ENCODE data around the gene AHCYL2. TPM values are rescaled to one million over a fixed set of nuclear protein-coding genes. Genes with fewer than 3 reads are reported as not detected.

Gene AHCYL2
- total RNA-seq, 2 donors from 2014 or later: 262 to 397 TPM

- no peaks in the 10 kb centered on the region for H3K4me1 ChIP-seq
- H3K9ac ChIP-seq (ENCODE audit: low read depth in 2 of 2, low read length in 2 of 2): no peak overlapping the region
- H3K4me3 ChIP-seq: no peak overlapping the region
- H3K27me3 ChIP-seq: no peaks in the 10 kb centered on the region
- no peaks in the 10 kb centered on the region for H3K36me3 ChIP-seq
- intact Hi-C loops (cut with DNase I): loop anchor here (5.0 kb wide), 1 partner anchor 52 kb away; no protein-coding TSS in a partner anchor
- no peaks in the 10 kb centered on the region for H3K9me3 ChIP-seq
- H3K27ac ChIP-seq: no peak overlapping the region
- TF ChIP-seq CTCF (IDR thresholded peaks at IDR 0.05): no peak
- no peak for DNase-seq
These were observed 49.1 kb downstream of the AHCYL2 start for GRCh38 chr7:129273936-129274335.

- Histone ChIP-seq H3K27me3 (no peaks in the 10 kb centered on the region), H3K4me1 (no peaks in the 10 kb centered on the region), H3K9ac (ENCODE audit: low read depth in 2 of 2, low read length in 2 of 2) (no peak overlapping the region), H3K4me3 (no peak overlapping the region), H3K36me3 (no peaks in the 10 kb centered on the region), H3K27ac (no peak overlapping the region), H3K9me3 (no peaks in the 10 kb centered on the region)
- intact Hi-C loops (cut with DNase I): no loop called here
- no peak for TF ChIP-seq CTCF (IDR thresholded peaks at IDR 0.05)
- DNase-seq: no peak
These were observed 52.8 kb downstream of the AHCYL2 start for GRCh38 chr7:129277629-129278028.

GRCh38 chr7:129278688-129279087 lies 53.9 kb downstream of the AHCYL2 start:
- no peak for TF ChIP-seq CTCF (IDR thresholded peaks at IDR 0.05)
- no peaks in the 10 kb centered on the region for H3K36me3 ChIP-seq
- intact Hi-C loops (cut with DNase I): no loop called here
- H3K4me3 ChIP-seq: no peak overlapping the region
- DNase-seq: no peak
- no peak overlapping the region for H3K27ac ChIP-seq
- H3K4me1 ChIP-seq: no peaks in the 10 kb centered on the region
- H3K9ac ChIP-seq (ENCODE audit: low read depth in 2 of 2, low read length in 2 of 2): no peak overlapping the region
- H3K27me3 ChIP-seq: no peaks in the 10 kb centered on the region
- no peaks in the 10 kb centered on the region for H3K9me3 ChIP-seq

GRCh38 chr7:129279757-129280156 lies 54.9 kb downstream of the AHCYL2 start:
- no peaks in the 10 kb centered on the region for H3K9me3 ChIP-seq
- no peak for DNase-seq
- intact Hi-C loops (cut with DNase I): no loop called here
- no peak for TF ChIP-seq CTCF (IDR thresholded peaks at IDR 0.05)
- no peaks in the 10 kb centered on the region for H3K36me3 ChIP-seq
- H3K4me3 ChIP-seq: no peak overlapping the region
- H3K27me3 ChIP-seq: no peaks in the 10 kb centered on the region
- H3K27ac ChIP-seq: no peak overlapping the region
- no peak overlapping the region for H3K9ac ChIP-seq (ENCODE audit: low read depth in 2 of 2, low read length in 2 of 2)
- no peaks in the 10 kb centered on the region for H3K4me1 ChIP-seq

- intact Hi-C loops (cut with DNase I): no loop called here
- no peak for DNase-seq
- no peaks in the 10 kb centered on the region for H3K9me3 ChIP-seq
- no peak for TF ChIP-seq CTCF (IDR thresholded peaks at IDR 0.05)
- no peak overlapping the region for H3K27ac ChIP-seq
- H3K9ac ChIP-seq (ENCODE audit: low read depth in 2 of 2, low read length in 2 of 2): no peak overlapping the region
- no peaks in the 10 kb centered on the region for H3K27me3 ChIP-seq
- H3K36me3 ChIP-seq: no peaks in the 10 kb centered on the region
- no peak overlapping the region for H3K4me3 ChIP-seq
- no peaks in the 10 kb centered on the region for H3K4me1 ChIP-seq
These were observed 56.3 kb downstream of the AHCYL2 start for GRCh38 chr7:129281163-129281562.

- intact Hi-C loops (cut with DNase I): no loop called here
- no peak for DNase-seq
- no peaks in the 10 kb centered on the region for H3K4me1 ChIP-seq
- no peak overlapping the region for H3K9ac ChIP-seq (ENCODE audit: low read depth in 2 of 2, low read length in 2 of 2)
- no peak overlapping the region for H3K27ac ChIP-seq
- no peak overlapping the region for H3K4me3 ChIP-seq
- no peaks in the 10 kb centered on the region for H3K9me3 ChIP-seq
- H3K27me3 ChIP-seq: no peaks in the 10 kb centered on the region
- H3K36me3 ChIP-seq: no peaks in the 10 kb centered on the region
- TF ChIP-seq CTCF (IDR thresholded peaks at IDR 0.05): no peak
These were observed 58.0 kb downstream of the AHCYL2 start for GRCh38 chr7:129282865-129283264.

Measured in colonic mucosa (tissue), 4 donors.